IMR-90 (cell line): ENCODE data around the gene HOXA7. TPM values are rescaled to one million over a fixed set of nuclear protein-coding genes. Genes with fewer than 3 reads are reported as not detected.

Experiments
- ATAC-seq: fragments of 200-7000 bp; cut with Tn5 transposase; 2 replicates; pipeline ENCODE4 v1.9.1; 2020; ENCODE audit warnings: low read depth, mild to moderate bottlenecking, moderate library complexity
- BruUV-seq: library from RNA; stranded (reverse); fragments of 400-500 nt; replicated peaks from 2 replicates; lab custom pipeline; 2021; lab: Mats Ljungman, UMichigan
- CTCF ChIA-PET: fragments of 300-600 bp; formaldehyde crosslinking; extraction: SDS; loops from one replicate; lab custom pipeline; 2021; ENCODE audit warnings: antibody characterized with exemption; lab: Yijun Ruan, JAX
- POLR2A ChIA-PET: fragments of 300-600 bp; sonication (Branson Sonifier 250); formaldehyde crosslinking; loops from one replicate; lab custom pipeline; 2022; ENCODE audit warnings: antibody characterized with exemption; ENCODE audit not compliant: unreplicated experiment; lab: Charles Lee
- DNase-seq: peaks from one replicate; pipeline ENCODE4 v3.0.0; 2013
- H2AFZ ChIP-seq: replicated peaks from 2 replicates; pipeline ENCODE3; 2013; ENCODE audit warnings: low read length, mild to moderate bottlenecking; ENCODE audit not compliant: poor library complexity
- H2AK5ac ChIP-seq: 2 replicates; pipeline ENCODE4 v1.6.1; 2013; ENCODE audit warnings: low read depth, low read length, inconsistent platforms
- H2AK9ac ChIP-seq: replicated peaks from 2 replicates; pipeline ENCODE3; 2013; ENCODE audit warnings: mild to moderate bottlenecking, low read depth, low read length, moderate library complexity; ENCODE audit not compliant: poor library complexity
- H2BK120ac ChIP-seq: 2 replicates; pipeline ENCODE4 v1.6.1; 2013; ENCODE audit warnings: low read depth, low read length, inconsistent platforms
- H2BK15ac ChIP-seq: 3 replicates; pipeline ENCODE4 v1.6.1; 2013; ENCODE audit warnings: low read depth, low read length, inconsistent platforms
- H2BK20ac ChIP-seq: 2 replicates; pipeline ENCODE4 v1.6.1; 2013; ENCODE audit warnings: low read depth, mild to moderate bottlenecking, inconsistent platforms, low read length, moderate library complexity
- H2BK5ac ChIP-seq: 2 replicates; pipeline ENCODE4 v1.6.1; 2013; ENCODE audit warnings: mild to moderate bottlenecking, low read depth, low read length, inconsistent platforms; ENCODE audit not compliant: poor library complexity, severe bottlenecking
- H3K14ac ChIP-seq: replicated peaks from 2 replicates; pipeline ENCODE4 v1.6.1; 2013; ENCODE audit warnings: low read depth, low read length, inconsistent platforms
- H3K18ac ChIP-seq: 2 replicates; pipeline ENCODE4 v1.6.1; 2013; ENCODE audit warnings: low read depth, low read length, control low read depth
- H3K23ac ChIP-seq: 2 replicates; pipeline ENCODE4 v1.6.1; 2013; ENCODE audit warnings: low read depth, low read length, inconsistent platforms
- H3K27ac ChIP-seq: 2 replicates; pipeline ENCODE4 v1.5.1; 2013; ENCODE audit warnings: mild to moderate bottlenecking, control low read depth, low read length; ENCODE audit not compliant: insufficient read depth
- H3K27me3 ChIP-seq: 2 replicates; pipeline ENCODE4 v1.6.1; 2013; ENCODE audit warnings: low read length; ENCODE audit not compliant: control insufficient read depth, insufficient read depth
- H3K36me3 ChIP-seq: 2 replicates; pipeline ENCODE4 v1.6.1; 2013; ENCODE audit warnings: low read length, mixed read lengths; ENCODE audit not compliant: control insufficient read depth, insufficient read depth
- H3K4ac ChIP-seq: 2 replicates; pipeline ENCODE4 v1.6.1; 2013; ENCODE audit warnings: low read depth, low read length, inconsistent platforms
- H3K4me1 ChIP-seq: 2 replicates; pipeline ENCODE4 v1.6.1; 2013; ENCODE audit warnings: low read length, mixed read lengths; ENCODE audit not compliant: control insufficient read depth, insufficient read depth
- H3K4me2 ChIP-seq: 2 replicates; pipeline ENCODE4 v1.6.1; 2013; ENCODE audit warnings: low read depth, mild to moderate bottlenecking, control low read depth, low read length, moderate library complexity
- H3K4me3 ChIP-seq: 2 replicates; pipeline ENCODE4 v1.5.1; 2013; ENCODE audit warnings: low read depth, mild to moderate bottlenecking, control low read depth, low read length, moderate library complexity; ENCODE audit not compliant: insufficient read depth
- H3K56ac ChIP-seq: 2 replicates; pipeline ENCODE4 v1.6.1; 2013; ENCODE audit warnings: low read length, inconsistent platforms; ENCODE audit not compliant: insufficient read depth; ENCODE audit errors: extremely low read depth
- H3K79me1 ChIP-seq, 2 experiments: 2 replicates each; pipeline ENCODE4 v1.6.1; 2013; ENCODE audit warnings: low read length in 2 of 2, inconsistent platforms in 1 of 2, low read depth in 1 of 2
- H3K9ac ChIP-seq: 2 replicates; pipeline ENCODE4 v1.6.1; 2013; ENCODE audit warnings: low read depth, low read length, control low read depth
- H3K9me1 ChIP-seq: 2 replicates; pipeline ENCODE4 v1.6.1; 2013; ENCODE audit warnings: low read length, inconsistent platforms; ENCODE audit not compliant: insufficient read depth
- H3K9me3 ChIP-seq: 2 replicates; pipeline ENCODE4 v1.6.1; 2013; ENCODE audit warnings: low read length; ENCODE audit not compliant: control insufficient read depth, insufficient read depth
- H4K20me1 ChIP-seq: 2 replicates; pipeline ENCODE4 v1.6.1; 2013; ENCODE audit warnings: low read length, inconsistent platforms; ENCODE audit not compliant: insufficient read depth
- H4K5ac ChIP-seq: 2 replicates; pipeline ENCODE4 v1.6.1; 2013; ENCODE audit warnings: mild to moderate bottlenecking, low read depth, low read length, control low read depth
- H4K8ac ChIP-seq, 2 experiments: 2 replicates each; pipeline ENCODE4 v1.6.1; 2013; ENCODE audit warnings: low read depth in 2 of 2, low read length in 2 of 2, control low read depth in 1 of 2, inconsistent platforms in 1 of 2
- H4K91ac ChIP-seq: 2 replicates; pipeline ENCODE4 v1.6.1; 2013; ENCODE audit warnings: low read depth, low read length, inconsistent platforms; ENCODE audit not compliant: insufficient read depth
- MAFK ChIP-seq: IDR thresholded peaks from 2 replicates; pipeline ENCODE4 v1.6.1; 2012; ENCODE audit warnings: low read depth, low read length, improper control_type of control experiment
- MAZ ChIP-seq: IDR thresholded peaks from 2 replicates; pipeline ENCODE4 v1.6.1; 2012; ENCODE audit warnings: low read depth, mild to moderate bottlenecking, low read length, improper control_type of control experiment, moderate library complexity, borderline replicate concordance
- POLR2A ChIP-seq: IDR thresholded peaks from 2 replicates; pipeline ENCODE4 v1.6.1; 2012; ENCODE audit warnings: mild to moderate bottlenecking, low read depth, low read length
- RCOR1 ChIP-seq: IDR thresholded peaks from 2 replicates; pipeline ENCODE4 v1.6.1; 2012; ENCODE audit warnings: mild to moderate bottlenecking, low read length, improper control_type of control experiment; ENCODE audit not compliant: insufficient replicate concordance
- RFX5 ChIP-seq: IDR thresholded peaks from 2 replicates; pipeline ENCODE4 v1.8.0; 2012; ENCODE audit warnings: low read depth, mild to moderate bottlenecking, low read length, moderate library complexity
- SMC3 ChIP-seq: fragments of 150-350 bp; IDR thresholded peaks from 2 replicates; pipeline ENCODE4 v1.6.1; 2016; ENCODE audit warnings: low read depth, mild to moderate bottlenecking, antibody characterized with exemption, low read length, moderate library complexity
- WGBS, 2 experiments: methylation state at CpG; one replicate each; pipeline versions ENCODE4 v1.1.5 to v1.1.7; 2013; ENCODE audit warnings: missing lambda C conversion rate in 2 of 2; ENCODE audit not compliant: insufficient read length in 1 of 2; ENCODE audit errors: extremely low coverage in 2 of 2; 5-methylcytosine and 5-hydroxymethylcytosine counted together
- dilution Hi-C: fragments of 300-500 bp; cut with HindIII; formaldehyde crosslinking; loops from one replicate; pipeline ENCODE4 v1.14.3; 2018; ENCODE audit warnings: low sequenced_read_pairs; ENCODE audit not compliant: unreplicated experiment
- in situ Hi-C: fragments of 300-500 bp; cut with MboI; formaldehyde crosslinking; loops from 3 replicates; pipeline ENCODE4 v1.14.3; 2019; ENCODE audit warnings: low sequenced_read_pairs, inconsistent platforms, mixed read lengths
- intact Hi-C: fragments of 100-400 bp; cut with micrococcal nuclease; formaldehyde crosslinking; loops from 2 replicates; pipeline ENCODE4 v1.10.0; 2022
- polyA plus RNA-seq, 3 experiments: library from polyadenylated mRNA; depleted of rRNA; stranded (reverse); fragments of >200 nt; gene quantifications; 2 replicates each; pipeline ENCODE4 v1.2.3, GENCODE V29; 2012; ENCODE audit warnings: low replicate concordance in 1 of 3
- total RNA-seq: library from RNA; depleted of rRNA; stranded (reverse); fragments of >200 nt; gene quantifications from 2 replicates; pipeline ENCODE4 v1.2.3, GENCODE V29; 2012
- TF ChIP-seq, protein P1 (sequence below): fragments of 150-350 bp; IDR thresholded peaks from 2 replicates; pipeline ENCODE4 v1.6.1; 2017; ENCODE audit warnings: mild to moderate bottlenecking, antibody characterized with exemption, low read length, low read depth

HOXA7 gene
- total and polyA plus RNA-seq, 2 of the 4 experiments (the other 2 are of a cell fraction), result 0.18 to 1.7 TPM

DNA sequence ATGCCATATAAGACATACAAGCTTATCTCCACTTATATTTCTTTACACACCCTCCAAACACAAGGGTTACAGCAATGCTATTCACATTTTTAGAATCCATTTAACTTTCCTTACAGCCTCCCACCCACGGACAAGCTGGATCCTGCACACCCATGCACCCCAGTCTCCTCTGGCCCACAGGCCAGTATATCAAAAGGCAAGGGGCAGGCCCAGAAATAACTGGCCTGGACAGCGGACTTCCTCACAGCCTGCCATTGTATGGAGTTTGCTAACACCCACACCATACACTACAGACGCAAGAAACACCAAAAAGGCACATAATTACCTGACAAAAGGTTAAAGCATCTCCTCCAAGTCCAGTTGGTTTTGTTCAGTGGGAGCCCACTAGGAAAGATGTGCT is 37.9 kb downstream of the HOXA7 start:
- intact Hi-C loops (no loop called here), in situ Hi-C loops (no loop called here), dilution Hi-C loops (no loop called here)
- Histone ChIP-seq H2BK15ac (peak overlapping the region; percentile 39; the same call in 1 of the 3 replicates), H3K36me3 (peaks cover 9% of the 10 kb centered on the region; the same call in 1 of the 2 replicates), H3K18ac (peak overlapping the region; percentile 86), H3K14ac (peak overlapping the region; percentile 76), H2AFZ (peak overlapping the region; percentile 36), H3K4me2 (peak overlapping the region; percentile 78), H2BK5ac (peak overlapping the region; percentile 80), H2AK9ac (peak overlapping the region; percentile 47), H3K27me3 (no peaks in the 10 kb centered on the region), H3K56ac (peak overlapping the region; percentile 83), H3K4me1 (peaks cover 28% of the 10 kb centered on the region), H3K9me3 (no peaks in the 10 kb centered on the region), H3K79me1 (peaks cover 0 to 40% of the 10 kb centered on the region in 2 experiments; a peak in 3 of 4 replicates), H3K27ac (peak overlapping the region; percentile 74), H4K5ac (peak overlapping the region; percentile 24), H2BK120ac (peak overlapping the region; percentile 39), H3K9me1 (peaks cover 7% of the 10 kb centered on the region; the same call in 1 of the 2 replicates), H3K9ac (peak overlapping the region; percentile 8), H2AK5ac (peak overlapping the region; percentile 56; the same call in 1 of the 2 replicates), H3K4me3 (peak overlapping the region; percentile 71; the same call in 1 of the 2 replicates), H2BK20ac (peak overlapping the region; percentile 78), H3K4ac (peak overlapping the region; percentile 87), H3K23ac (peak overlapping the region; percentile 89), H4K20me1 (peaks cover 10% of the 10 kb centered on the region), H4K91ac (peak overlapping the region; percentile 69), H4K8ac (peak overlapping the region in 1 of 2 experiments; percentile 32; a peak in 3 of 4 replicates)
- ATAC-seq, result peak; percentile 2
- BruUV-seq, result no TSS peak
- ChIA-PET CTCF (no interaction called here), POLR2A (interaction anchor here (0.7 kb wide), 1 partner anchor 18 kb away, joined by 3 read pairs; no protein-coding TSS in a partner anchor)
- DNase-seq, result no peak
- TF ChIP-seq RCOR1 (no peak), MAZ (no peak), SMC3 (no peak), RFX5 (no peak), MAFK (no peak), POLR2A (no peak)
- TF ChIP-seq, protein P1, sequence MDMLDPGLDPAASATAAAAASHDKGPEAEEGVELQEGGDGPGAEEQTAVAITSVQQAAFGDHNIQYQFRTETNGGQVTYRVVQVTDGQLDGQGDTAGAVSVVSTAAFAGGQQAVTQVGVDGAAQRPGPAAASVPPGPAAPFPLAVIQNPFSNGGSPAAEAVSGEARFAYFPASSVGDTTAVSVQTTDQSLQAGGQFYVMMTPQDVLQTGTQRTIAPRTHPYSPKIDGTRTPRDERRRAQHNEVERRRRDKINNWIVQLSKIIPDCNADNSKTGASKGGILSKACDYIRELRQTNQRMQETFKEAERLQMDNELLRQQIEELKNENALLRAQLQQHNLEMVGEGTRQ, result no peak
- WGBS, 2 experiments, result 17% methylated on average over 1 of the region's 3 CpGs; no CpG with 5 or more reads in 1 of the 2 experiments
